Measurements from ENCODE around the gene CDS2. TPM values are rescaled to one million over a fixed set of nuclear protein-coding genes. Genes with fewer than 3 reads are reported as not detected.

Gene CDS2
- total and polyA plus RNA-seq, 10 of the 15 experiments (the other 5 are each of a cell fraction or from before 2014, with no cell fraction given), result 11.5 to 94.7 (median 23.1) TPM

- no peak for TF ChIP-seq POU2F2 (IDR thresholded peaks at IDR 0.05; ENCODE audit: borderline replicate concordance, low read depth, low read length)
- TF ChIP-seq CBX5 (IDR thresholded peaks at IDR 0.05; ENCODE audit: low read depth), result no peak
- TF ChIP-seq CHD1 (IDR thresholded peaks at IDR 0.05; ENCODE audit: low read depth, low read length), result no peak
- TF ChIP-seq ZNF217 (IDR thresholded peaks at IDR 0.05), result no peak
- TF ChIP-seq POLR2AphosphoS2 (IDR thresholded peaks at IDR 0.05; ENCODE audit: low read depth, low read length), result no peak
- no peak for TF ChIP-seq RB1 (IDR thresholded peaks at IDR 0.05; ENCODE audit: borderline replicate concordance)
These were observed 8.3 kb upstream of the CDS2 start (continued) for GRCh38 chr20:5118220-5119142.

- Histone ChIP-seq H3K36me3 (ENCODE audit: control insufficient read depth in 2 of 2, insufficient read depth in 2 of 2, low read length in 1 of 2) (peaks cover 2 to 17% of the 10 kb centered on the region in 2 experiments), H3K4me3 (peak overlapping the region; percentile 84), H3K79me2 (ENCODE audit: control insufficient read depth, insufficient read depth, low read length) (peaks cover 45% of the 10 kb centered on the region), H3K9me3 (replicated peaks; ENCODE audit: control insufficient read depth, insufficient read depth, low read length) (no peaks in the 10 kb centered on the region), H3K4me1 (ENCODE audit: control insufficient read depth, insufficient read depth, low read length) (peaks cover 4% of the 10 kb centered on the region; the same call in 1 of the 2 replicates), H4K20me1 (ENCODE audit: control insufficient read depth, insufficient read depth) (no peaks in the 10 kb centered on the region), H3K9ac (ENCODE audit: control insufficient read depth, insufficient read depth, low read length) (peak overlapping the region; percentile 94), H3K27me3 (replicated peaks in 1 of 2; ENCODE audit: control insufficient read depth in 2 of 2, insufficient read depth in 2 of 2, low read length in 1 of 2) (no peaks in the 10 kb centered on the region), H2AFZ (ENCODE audit: control insufficient read depth, low read depth, low read length) (no peak overlapping the region), H3K27ac (ENCODE audit: control insufficient read depth, insufficient read depth) (peak overlapping the region; percentile 94), H3K4me2 (ENCODE audit: control insufficient read depth, insufficient read depth) (peak overlapping the region; percentile 67)
- ChIA-PET POLR2A (interaction anchor here (0.6 to 2.0 kb wide), 6 partner anchors 10 to 823 kb away, joined by 3 to 6 read pairs (median 4); no protein-coding TSS in a partner anchor), CTCF (interaction anchor here (1.6 to 2.6 kb wide), 4 partner anchors 10 to 104 kb away, joined by 6 to 9 read pairs (median 8); no protein-coding TSS in a partner anchor), SMC1A (ENCODE audit: uncharacterized antibody, unreplicated experiment) (interaction anchor here (1.0 to 5.8 kb wide), 5 partner anchors 8 to 162 kb away, joined by 3 to 55 read pairs (median 10); partner anchors contain the start of gene CDS2), RAD21 (ENCODE audit: unreplicated experiment) (interaction anchor here (0.7 to 4.0 kb wide), 4 partner anchors 45 to 307 kb away, joined by 3 to 34 read pairs (median 3); no protein-coding TSS in a partner anchor)
- DNase-seq (ENCODE audit: low read depth, low spot score) (no peak), ATAC-seq (no peak), FAIRE-seq (no peak)
- in situ Hi-C loops (cut with MboI) (no loop called here), intact Hi-C loops (cut with micrococcal nuclease; ENCODE audit: unreplicated experiment) (loop anchor here (2.0 kb wide), 1 partner anchor 40 kb away; no protein-coding TSS in a partner anchor)
- WGBS (ENCODE audit: insufficient coverage, insufficient replicate concordance, low lambda C conversion rate, missing lambda C conversion rate), result 0% methylated on average over 21 of the region's 21 CpGs
- no TSS peak for BruUV-seq (replicated peaks)
- TF ChIP-seq PAX5 (IDR thresholded peaks at IDR 0.05; ENCODE audit: borderline replicate concordance, low read depth, low read length), result 0 out of 2 replicates have a peak, but pooled peaks have one; percentile 41
- TF ChIP-seq SIN3A (IDR thresholded peaks at IDR 0.05; ENCODE audit: low read depth, low read length), result peak; percentile 98
- no peak for TF ChIP-seq IKZF2 (IDR thresholded peaks at IDR 0.05)
- TF ChIP-seq MEF2A (IDR thresholded peaks at IDR 0.05; ENCODE audit: insufficient read depth, low read depth, low read length), result no peak
- TF ChIP-seq NKRF (conservative IDR thresholded peaks at IDR 0.05), result peak; percentile 98
- peak; percentile 99 for TF ChIP-seq E2F8 (IDR thresholded peaks at IDR 0.05; ENCODE audit: low read depth, partially characterized antibody)
- TF ChIP-seq CTCF (IDR thresholded peaks at IDR 0.05 in 2 of 3, conservative IDR thresholded peaks at IDR 0.05 in 1 of 3; ENCODE audit: control insufficient read depth in 2 of 3, extremely low read depth in 1 of 3, insufficient read depth in 1 of 3, low read depth in 3 of 3, low read length in 3 of 3), result no peak
- no peak for TF ChIP-seq RCOR1 (conservative IDR thresholded peaks at IDR 0.05; ENCODE audit: low read depth, low read length)
- no peak for TF ChIP-seq GABPA (IDR thresholded peaks at IDR 0.05; ENCODE audit: low read depth)
These were observed 7.7 kb upstream of the CDS2 start for GRCh38 chr20:5119143-5119434.

All from GM12878 (cell line).